Kidney epithelial cell (primary cell): ENCODE measurements around the gene RMRP. TPM values are rescaled to one million over a fixed set of nuclear protein-coding genes. Genes with fewer than 3 reads are reported as not detected.
A peak's percentile ranks its signal among the peaks of the same experiment; 100 is the strongest.

ENCODE experiments used
- DNase-seq: peaks from one replicate; pipeline ENCODE4 v3.0.0-alpha.2; 2010; ENCODE audit warnings: low read depth
- H3K27me3 ChIP-seq: 2 replicates; pipeline ENCODE4 v1.6.0; 2011; ENCODE audit warnings: low read length; ENCODE audit not compliant: control insufficient read depth, insufficient read depth
- H3K36me3 ChIP-seq: 2 replicates; pipeline ENCODE4 v1.5.1; 2011; ENCODE audit warnings: low read length; ENCODE audit not compliant: control insufficient read depth, insufficient read depth
- H3K4me3 ChIP-seq: 2 replicates; pipeline ENCODE4 v1.5.1; 2011; ENCODE audit warnings: low read depth, mild to moderate bottlenecking, control low read depth, low read length
- total RNA-seq: library from RNA; depleted of rRNA; stranded (reverse); fragments of >200 nt; gene quantifications from 2 replicates; pipeline ENCODE4 v1.2.3, GENCODE V29; 2015
- TF ChIP-seq, protein P1 (sequence below): IDR thresholded peaks from 2 replicates; pipeline ENCODE4 v1.5.1; 2011; ENCODE audit warnings: mild to moderate bottlenecking, moderate library complexity, low read length, control low read depth, inconsistent platforms; ENCODE audit not compliant: insufficient read depth, poor library complexity, severe bottlenecking

RMRP gene
- total RNA-seq, result 1,522 and 7,636 TPM in 2 replicates

DNA sequence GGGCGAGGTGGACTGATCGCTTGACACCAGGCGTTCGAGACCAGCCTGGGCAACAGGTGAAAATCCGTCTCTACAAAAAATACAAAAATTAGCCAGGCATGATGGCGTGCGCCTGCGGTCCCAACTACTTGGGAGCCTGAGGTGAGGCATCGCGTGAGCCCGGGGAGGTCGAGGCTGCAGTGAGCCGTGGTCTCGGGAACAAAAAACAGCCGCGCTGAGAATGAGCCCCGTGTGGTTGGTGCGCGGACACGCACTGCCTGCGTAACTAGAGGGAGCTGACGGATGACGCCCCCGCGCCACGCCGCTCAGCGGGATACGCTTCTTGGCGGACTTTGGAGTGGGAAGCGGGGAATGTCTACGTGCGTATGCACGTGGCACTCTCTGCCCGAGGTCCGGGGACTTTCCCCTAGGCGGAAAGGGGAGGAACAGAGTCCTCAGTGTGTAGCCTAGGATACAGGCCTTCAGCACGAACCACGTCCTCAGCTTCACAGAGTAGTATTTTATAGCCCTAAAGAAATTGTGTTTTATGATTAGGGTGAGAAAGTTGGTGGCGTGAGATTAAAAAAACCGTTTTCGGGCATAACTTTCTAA is at the start of gene RMRP:
Gene RMRP, minus strand, starts transcription at position 474 of the 591 bp plus-strand sequence.
- H3K27me3 ChIP-seq, result no peaks in the 10 kb centered on the region
- H3K4me3 ChIP-seq, result peak within 1 kb of the TSS; percentile 68
- peak; percentile 99 for DNase-seq
- TF ChIP-seq, protein P1, sequence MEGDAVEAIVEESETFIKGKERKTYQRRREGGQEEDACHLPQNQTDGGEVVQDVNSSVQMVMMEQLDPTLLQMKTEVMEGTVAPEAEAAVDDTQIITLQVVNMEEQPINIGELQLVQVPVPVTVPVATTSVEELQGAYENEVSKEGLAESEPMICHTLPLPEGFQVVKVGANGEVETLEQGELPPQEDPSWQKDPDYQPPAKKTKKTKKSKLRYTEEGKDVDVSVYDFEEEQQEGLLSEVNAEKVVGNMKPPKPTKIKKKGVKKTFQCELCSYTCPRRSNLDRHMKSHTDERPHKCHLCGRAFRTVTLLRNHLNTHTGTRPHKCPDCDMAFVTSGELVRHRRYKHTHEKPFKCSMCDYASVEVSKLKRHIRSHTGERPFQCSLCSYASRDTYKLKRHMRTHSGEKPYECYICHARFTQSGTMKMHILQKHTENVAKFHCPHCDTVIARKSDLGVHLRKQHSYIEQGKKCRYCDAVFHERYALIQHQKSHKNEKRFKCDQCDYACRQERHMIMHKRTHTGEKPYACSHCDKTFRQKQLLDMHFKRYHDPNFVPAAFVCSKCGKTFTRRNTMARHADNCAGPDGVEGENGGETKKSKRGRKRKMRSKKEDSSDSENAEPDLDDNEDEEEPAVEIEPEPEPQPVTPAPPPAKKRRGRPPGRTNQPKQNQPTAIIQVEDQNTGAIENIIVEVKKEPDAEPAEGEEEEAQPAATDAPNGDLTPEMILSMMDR, result peak; percentile 15
- H3K36me3 ChIP-seq, result peaks cover 2% of the 10 kb centered on the region

DNA sequence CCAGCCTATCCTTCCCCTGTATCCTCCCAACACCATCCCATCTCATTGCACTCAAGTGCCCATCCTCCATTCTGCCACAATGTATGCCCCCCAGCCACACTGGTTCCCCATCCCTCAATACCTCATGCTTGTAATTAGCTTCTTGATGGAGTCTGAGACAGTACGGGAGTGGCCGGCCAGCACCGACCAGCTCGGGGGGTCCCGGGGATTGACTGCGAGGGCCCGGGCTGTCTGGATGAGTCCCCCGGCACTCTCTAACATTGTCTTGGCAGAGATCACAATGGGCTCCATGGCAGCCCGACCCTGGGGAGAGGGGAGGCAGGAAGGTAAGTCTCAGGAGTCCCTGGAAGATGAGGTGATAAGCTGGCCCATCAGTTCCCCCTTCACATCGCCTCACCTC is 49.1 kb upstream of the RMRP start:
- DNase-seq, result no peak
- H3K36me3 ChIP-seq, result peaks cover 13% of the 10 kb centered on the region
- no peaks in the 10 kb centered on the region for H3K27me3 ChIP-seq
- H3K4me3 ChIP-seq, result no peak overlapping the region
- TF ChIP-seq, protein P1, result no peak

DNA sequence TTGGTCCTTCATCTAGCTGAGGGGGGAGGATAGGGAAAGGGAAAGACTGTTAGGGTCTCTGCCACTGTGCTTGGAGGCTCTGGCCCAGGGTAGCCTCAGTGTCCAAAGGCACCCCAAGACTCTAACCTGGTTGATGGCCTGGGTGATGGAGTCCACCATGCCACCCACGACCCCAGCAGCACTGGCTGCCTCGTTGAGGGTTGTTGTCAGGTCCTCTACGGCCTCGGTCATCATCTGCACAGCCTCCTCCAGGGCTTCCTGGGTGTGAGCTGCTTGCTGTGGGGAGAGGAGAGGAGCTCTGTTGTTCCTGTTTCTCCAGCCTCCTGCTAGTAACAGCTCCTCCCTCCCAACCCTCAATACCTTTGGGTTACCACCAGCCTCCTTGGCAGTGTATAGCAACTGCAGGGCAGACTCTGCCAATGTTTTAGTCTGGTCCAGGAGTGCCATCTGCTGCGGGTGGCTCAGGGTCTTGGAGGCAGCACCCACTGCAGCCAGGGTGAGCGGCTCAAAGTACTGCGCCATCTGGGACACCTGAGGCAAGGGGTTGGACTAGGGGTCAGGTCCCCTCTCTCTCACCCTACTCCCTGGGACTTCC is 48.1 kb upstream of the RMRP start:
- H3K4me3 ChIP-seq, result no peak overlapping the region
- H3K27me3 ChIP-seq, result no peaks in the 10 kb centered on the region
- H3K36me3 ChIP-seq, result peaks cover 14% of the 10 kb centered on the region
- TF ChIP-seq, protein P1, result no peak
- DNase-seq, result no peak

DNA sequence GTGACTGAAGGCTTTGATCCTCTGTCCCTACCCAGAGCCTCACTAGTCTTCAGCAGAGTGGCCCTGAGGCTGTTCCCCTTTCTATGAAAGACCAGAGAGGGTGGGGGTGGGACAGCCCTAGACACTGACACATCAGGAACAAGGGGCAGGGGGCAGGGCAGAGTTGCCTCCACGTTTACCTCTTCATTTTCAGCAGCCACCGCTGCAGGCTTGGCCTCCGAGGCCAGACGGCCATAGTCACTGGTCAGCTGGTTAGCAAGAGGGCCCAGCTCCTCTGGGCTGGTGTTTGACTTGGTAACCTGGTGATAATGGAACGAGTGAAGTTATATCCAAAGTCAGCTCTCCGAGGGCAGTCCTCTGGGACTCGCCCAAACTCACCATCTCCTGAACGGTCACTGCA is 47.6 kb upstream of the RMRP start:
- DNase-seq, result no peak
- Histone ChIP-seq H3K27me3 (no peaks in the 10 kb centered on the region), H3K4me3 (no peak overlapping the region), H3K36me3 (peaks cover 13% of the 10 kb centered on the region)
- TF ChIP-seq, protein P1, result no peak

DNA sequence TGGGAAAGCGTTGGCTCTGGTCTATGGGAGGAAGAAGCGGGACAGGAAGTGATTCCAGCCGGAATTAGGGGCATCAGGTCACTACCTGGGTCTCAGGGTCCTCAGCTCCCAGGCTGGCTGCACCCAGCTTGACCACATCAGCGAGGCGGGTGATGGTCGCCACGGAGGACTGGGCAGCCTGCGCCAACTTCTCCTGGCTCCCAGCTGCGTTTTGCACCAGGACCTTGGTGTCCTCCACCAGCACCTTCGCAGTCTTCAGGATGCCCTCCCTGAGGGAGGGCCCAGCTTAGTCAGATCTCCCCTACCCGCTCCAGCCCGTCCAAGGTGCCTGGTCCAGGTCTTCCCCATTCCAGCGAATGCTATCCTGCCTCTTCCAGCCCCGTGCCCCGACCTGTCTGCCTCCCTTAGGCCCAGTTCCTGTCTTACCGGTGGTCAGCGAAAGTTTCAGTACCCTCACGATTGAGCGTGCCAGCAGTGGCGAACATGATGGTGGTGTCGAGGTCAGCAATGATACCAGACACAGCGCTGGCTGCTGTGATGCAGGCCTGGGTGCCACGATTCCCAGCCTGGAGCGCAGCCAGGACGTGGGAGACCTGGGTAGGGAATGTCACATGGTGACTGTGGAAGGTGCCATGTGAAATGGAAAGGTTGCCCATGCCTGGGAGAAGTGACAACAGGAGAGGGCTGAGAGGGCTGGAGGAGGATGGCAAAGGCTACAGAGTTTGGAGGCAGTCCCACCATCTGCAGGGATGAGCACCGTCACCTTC is 46.3 kb upstream of the RMRP start:
- Histone ChIP-seq H3K36me3 (peaks cover 15% of the 10 kb centered on the region), H3K4me3 (no peak overlapping the region), H3K27me3 (no peaks in the 10 kb centered on the region)
- DNase-seq, result no peak
- TF ChIP-seq, protein P1, result no peak
